ENCODE measurements around the gene RNU5B-1.

DNA sequence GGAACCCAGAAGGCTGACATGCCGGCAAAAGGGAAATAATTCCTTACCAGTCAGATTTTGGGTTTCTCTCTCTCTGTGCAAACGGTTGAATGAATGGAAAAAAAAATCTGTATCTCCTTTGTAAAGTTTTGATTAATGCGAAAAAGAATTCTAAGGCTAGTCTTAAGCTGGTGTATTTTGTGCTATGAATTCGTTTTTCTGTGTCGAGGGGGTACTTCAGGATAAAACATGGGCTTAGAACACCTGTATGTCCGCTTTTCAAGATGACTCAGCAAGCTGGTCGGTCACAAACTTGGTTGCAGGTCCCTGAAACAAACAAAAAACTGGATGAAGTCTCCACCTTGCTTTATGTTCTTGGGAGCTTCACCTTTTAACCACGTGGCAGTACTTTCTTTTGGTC, 44.9 kb downstream of the RNU5B-1 start:
- TF ChIP-seq YY1 (IDR thresholded peaks at IDR 0.05; ENCODE audit: insufficient read depth, insufficient read length) = no peak
- TF ChIP-seq SUZ12 (IDR thresholded peaks at IDR 0.05; ENCODE audit: extremely low read depth, insufficient read depth, insufficient read length) = no peak
- no peak for TF ChIP-seq ZNF274 (IDR thresholded peaks at IDR 0.05; ENCODE audit: low read depth, low read length)
